ENCODE results near the gene TMEM63A. TPM values are rescaled to one million over a fixed set of nuclear protein-coding genes. Genes with fewer than 3 reads are reported as not detected.

The TMEM63A gene
- total and polyA plus RNA-seq, 2 of the 13 experiments (the other 11 are each of a cell fraction or from before 2014, with no cell fraction given), result 23.9 to 53.3 TPM

GRCh38 chr1:225886159-225887029, 4.2 kb upstream of the TMEM63A start (continued):
- TF ChIP-seq PAXIP1 (CRISPR knock-in tag; conservative IDR thresholded peaks at IDR 0.05), result peak; percentile 3; the same call in 1 of the 2 replicates
- TF ChIP-seq FOXA3 (CRISPR knock-in tag; IDR thresholded peaks at IDR 0.05), result peak; percentile 80; the same call in 1 of the 2 replicates
- TF ChIP-seq CAMTA2 (CRISPR knock-in tag; IDR thresholded peaks at IDR 0.05; ENCODE audit: borderline replicate concordance), result no peak
- TF ChIP-seq HNRNPLL (IDR thresholded peaks at IDR 0.05; ENCODE audit: low read depth, low read length, poor library complexity, severe bottlenecking), result peak; percentile 16
- peak; percentile 50; the same call in 1 of the 2 replicates for TF ChIP-seq NCOR1 (IDR thresholded peaks at IDR 0.05; ENCODE audit: borderline replicate concordance, low read length)
- no peak for TF ChIP-seq TCF12 (IDR thresholded peaks at IDR 0.05)
- TF ChIP-seq TCF12 (CRISPR knock-in tag; IDR thresholded peaks at IDR 0.05), result no peak
- TF ChIP-seq, protein P1, sequence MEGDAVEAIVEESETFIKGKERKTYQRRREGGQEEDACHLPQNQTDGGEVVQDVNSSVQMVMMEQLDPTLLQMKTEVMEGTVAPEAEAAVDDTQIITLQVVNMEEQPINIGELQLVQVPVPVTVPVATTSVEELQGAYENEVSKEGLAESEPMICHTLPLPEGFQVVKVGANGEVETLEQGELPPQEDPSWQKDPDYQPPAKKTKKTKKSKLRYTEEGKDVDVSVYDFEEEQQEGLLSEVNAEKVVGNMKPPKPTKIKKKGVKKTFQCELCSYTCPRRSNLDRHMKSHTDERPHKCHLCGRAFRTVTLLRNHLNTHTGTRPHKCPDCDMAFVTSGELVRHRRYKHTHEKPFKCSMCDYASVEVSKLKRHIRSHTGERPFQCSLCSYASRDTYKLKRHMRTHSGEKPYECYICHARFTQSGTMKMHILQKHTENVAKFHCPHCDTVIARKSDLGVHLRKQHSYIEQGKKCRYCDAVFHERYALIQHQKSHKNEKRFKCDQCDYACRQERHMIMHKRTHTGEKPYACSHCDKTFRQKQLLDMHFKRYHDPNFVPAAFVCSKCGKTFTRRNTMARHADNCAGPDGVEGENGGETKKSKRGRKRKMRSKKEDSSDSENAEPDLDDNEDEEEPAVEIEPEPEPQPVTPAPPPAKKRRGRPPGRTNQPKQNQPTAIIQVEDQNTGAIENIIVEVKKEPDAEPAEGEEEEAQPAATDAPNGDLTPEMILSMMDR (CRISPR knock-in tag; IDR thresholded peaks at IDR 0.05), result 0 out of 2 replicates have a peak, but pooled peaks have one; percentile 5
- TF ChIP-seq ZGPAT (CRISPR knock-in tag; IDR thresholded peaks at IDR 0.05), result 0 out of 2 replicates have a peak, but pooled peaks have one; percentile 10
- TF ChIP-seq ZNF644 (CRISPR knock-in tag; IDR thresholded peaks at IDR 0.05; ENCODE audit: low read depth), result peak; percentile 35; the same call in 1 of the 2 replicates
- TF ChIP-seq RXRB (CRISPR knock-in tag; IDR thresholded peaks at IDR 0.05; ENCODE audit: borderline replicate concordance), result peak; percentile 58
- 0 out of 2 replicates have a peak, but pooled peaks have one; percentile 16 for TF ChIP-seq ZNF777 (CRISPR knock-in tag; IDR thresholded peaks at IDR 0.05)
- 0 out of 2 replicates have a peak, but pooled peaks have one; percentile 19 for TF ChIP-seq PHF21A (CRISPR knock-in tag; IDR thresholded peaks at IDR 0.05)
- TF ChIP-seq ZSCAN31 (CRISPR knock-in tag; IDR thresholded peaks at IDR 0.05; ENCODE audit: low read depth), result no peak
- TF ChIP-seq HOXA5 (CRISPR knock-in tag; IDR thresholded peaks at IDR 0.05), result no peak
- TF ChIP-seq MXI1 (IDR thresholded peaks at IDR 0.05; ENCODE audit: borderline replicate concordance, low read depth, low read length), result peak; percentile 56; the same call in 1 of the 3 replicates
- TF ChIP-seq HMG20A (CRISPR knock-in tag; IDR thresholded peaks at IDR 0.05; ENCODE audit: borderline replicate concordance), result peak; percentile 47; the same call in 1 of the 2 replicates
- TF ChIP-seq, protein P2, sequence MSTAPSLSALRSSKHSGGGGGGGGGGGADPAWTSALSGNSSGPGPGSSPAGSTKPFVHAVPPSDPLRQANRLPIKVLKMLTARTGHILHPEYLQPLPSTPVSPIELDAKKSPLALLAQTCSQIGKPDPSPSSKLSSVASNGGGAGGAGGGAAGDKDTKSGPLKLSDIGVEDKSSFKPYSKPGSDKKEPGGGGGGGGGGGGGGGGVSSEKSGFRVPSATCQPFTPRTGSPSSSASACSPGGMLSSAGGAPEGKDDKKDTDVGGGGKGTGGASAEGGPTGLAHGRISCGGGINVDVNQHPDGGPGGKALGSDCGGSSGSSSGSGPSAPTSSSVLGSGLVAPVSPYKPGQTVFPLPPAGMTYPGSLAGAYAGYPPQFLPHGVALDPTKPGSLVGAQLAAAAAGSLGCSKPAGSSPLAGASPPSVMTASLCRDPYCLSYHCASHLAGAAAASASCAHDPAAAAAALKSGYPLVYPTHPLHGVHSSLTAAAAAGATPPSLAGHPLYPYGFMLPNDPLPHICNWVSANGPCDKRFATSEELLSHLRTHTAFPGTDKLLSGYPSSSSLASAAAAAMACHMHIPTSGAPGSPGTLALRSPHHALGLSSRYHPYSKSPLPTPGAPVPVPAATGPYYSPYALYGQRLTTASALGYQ (CRISPR knock-in tag; IDR thresholded peaks at IDR 0.05), result no peak
- 0 out of 2 replicates have a peak, but pooled peaks have one; percentile 20 for TF ChIP-seq TBX2 (CRISPR knock-in tag; IDR thresholded peaks at IDR 0.05; ENCODE audit: borderline replicate concordance)
- TF ChIP-seq KAT8 (CRISPR knock-in tag; IDR thresholded peaks at IDR 0.05), result peak; percentile 37; the same call in 1 of the 2 replicates
- peak; percentile 75 for TF ChIP-seq SAP130 (CRISPR knock-in tag; IDR thresholded peaks at IDR 0.05; ENCODE audit: low read depth)

Data from HepG2 (cell line).